HUES64 (cell line): ENCODE data around the gene GCSAM.
"Not testable (repeated sequence)": the region's sequence is repeated elsewhere in the genome, so short reads cannot be mapped to it uniquely, and the experiment has no call there.

Experiments used
- H3K27ac ChIP-seq: 2 replicates; pipeline ENCODE4 v1.7.0; 2013; ENCODE audit warnings: low read depth, low read length, inconsistent platforms
- H3K27me3 ChIP-seq: 2 replicates; pipeline ENCODE4 v1.6.1; 2013; ENCODE audit warnings: mild to moderate bottlenecking, low read length; ENCODE audit not compliant: insufficient read depth
- H3K36me3 ChIP-seq: 2 replicates; pipeline ENCODE4 v1.6.1; 2013; ENCODE audit warnings: mild to moderate bottlenecking, low read length; ENCODE audit not compliant: insufficient read depth
- H3K4me1 ChIP-seq: 2 replicates; pipeline ENCODE4 v1.6.1; 2013; ENCODE audit warnings: mild to moderate bottlenecking, low read length, moderate library complexity; ENCODE audit not compliant: insufficient read depth
- H3K4me3 ChIP-seq: 2 replicates; pipeline ENCODE4 v1.5.1; 2013; ENCODE audit warnings: mild to moderate bottlenecking, low read length, moderate library complexity
- H3K9ac ChIP-seq: 2 replicates; pipeline ENCODE4 v1.6.1; 2013; ENCODE audit warnings: mild to moderate bottlenecking, low read depth, low read length
- H3K9me3 ChIP-seq: 2 replicates; pipeline ENCODE4 v1.6.1; 2013; ENCODE audit warnings: low read depth, low read length; ENCODE audit not compliant: insufficient read depth
- WGBS: fragments of 150-250, 120-280 bp; methylation state at CpG from one replicate; pipeline ENCODE4 v1.1.7; 2013; ENCODE audit warnings: missing lambda C conversion rate; 5-methylcytosine and 5-hydroxymethylcytosine counted together

GCSAM gene

GRCh38 chr3:112085735-112086075 is 47.3 kb downstream of the GCSAM start:
- WGBS, result 21% methylated on average over 11 of the region's 12 CpGs
- Histone ChIP-seq H3K27me3 (peaks cover 20% of the 10 kb centered on the region), H3K27ac (no peak overlapping the region), H3K4me1 (peaks cover 18% of the 10 kb centered on the region), H3K9ac (peak overlapping the region; percentile 84), H3K9me3 (no peaks in the 10 kb centered on the region), H3K36me3 (no peaks in the 10 kb centered on the region), H3K4me3 (peak overlapping the region; percentile 80)

- H3K27me3 ChIP-seq, result peaks cover 20% of the 10 kb centered on the region
- WGBS, result 65% methylated on average over 5 of the region's 7 CpGs
Observed at GRCh38 chr3:112084980-112085705, 47.9 kb downstream of the GCSAM start.

GRCh38 chr3:112083239-112083638 is 49.8 kb downstream of the GCSAM start:
- no peak overlapping the region for H3K9ac ChIP-seq
- H3K4me1 ChIP-seq, result peaks cover 18% of the 10 kb centered on the region
- 87% methylated on average over 4 of the region's 4 CpGs for WGBS
- H3K27me3 ChIP-seq, result peaks cover 20% of the 10 kb centered on the region
- no peaks in the 10 kb centered on the region for H3K9me3 ChIP-seq
- H3K4me3 ChIP-seq, result no peak overlapping the region
- H3K27ac ChIP-seq, result no peak overlapping the region
- no peaks in the 10 kb centered on the region for H3K36me3 ChIP-seq

More at GRCh38 chr3:112084980-112085705, 47.9 kb downstream of the GCSAM start:
- Histone ChIP-seq H3K36me3 (no peaks in the 10 kb centered on the region), H3K9ac (no peak overlapping the region), H3K9me3 (no peaks in the 10 kb centered on the region), H3K4me3 (peak overlapping the region; percentile 80; the same call in 1 of the 2 replicates), H3K4me1 (peaks cover 18% of the 10 kb centered on the region), H3K27ac (no peak overlapping the region)

- Histone ChIP-seq H3K4me3 (no peak overlapping the region), H3K9me3 (no peaks in the 10 kb centered on the region), H3K4me1 (peaks cover 11% of the 10 kb centered on the region), H3K27me3 (no peaks in the 10 kb centered on the region), H3K9ac (no peak overlapping the region), H3K27ac (no peak overlapping the region), H3K36me3 (no peaks in the 10 kb centered on the region)
- 92% methylated on average over 8 of the region's 10 CpGs for WGBS
Observed at GRCh38 chr3:112078125-112079083, 54.6 kb downstream of the GCSAM start.

GRCh38 chr3:112074616-112075497 is 58.2 kb downstream of the GCSAM start:
- Histone ChIP-seq H3K4me3 (no peak overlapping the region), H3K27me3 (no peaks in the 10 kb centered on the region), H3K4me1 (peaks cover 11% of the 10 kb centered on the region), H3K9ac (no peak overlapping the region), H3K9me3 (no peaks in the 10 kb centered on the region), H3K27ac (no peak overlapping the region), H3K36me3 (no peaks in the 10 kb centered on the region)
- 60% methylated on average over 5 of the region's 6 CpGs for WGBS

GRCh38 chr3:112074006-112074405 is 59.0 kb downstream of the GCSAM start:
- peaks cover 11% of the 10 kb centered on the region for H3K4me1 ChIP-seq
- no peak overlapping the region for H3K4me3 ChIP-seq
- no peaks in the 10 kb centered on the region for H3K36me3 ChIP-seq
- H3K27me3 ChIP-seq, result no peaks in the 10 kb centered on the region
- H3K9me3 ChIP-seq, result no peaks in the 10 kb centered on the region
- no peak overlapping the region for H3K27ac ChIP-seq
- H3K9ac ChIP-seq, result no peak overlapping the region
- WGBS, result 95% methylated on average over 2 of the region's 2 CpGs

GRCh38 chr3:112072387-112073060 is 60.5 kb downstream of the GCSAM start:
- H3K9ac ChIP-seq, H3K36me3 ChIP-seq, H3K9me3 ChIP-seq, H3K4me3 ChIP-seq, H3K27me3 ChIP-seq, H3K27ac ChIP-seq: not testable (repeated sequence)
- WGBS, result 89% methylated on average over 8 of the region's 8 CpGs
- H3K4me1 ChIP-seq, result peaks cover 11% of the 10 kb centered on the region
